HCT116 (cell line): Measurements from ENCODE around the gene SEC14L3.

Experiments used
- CTCF ChIP-seq, 3 experiments: fragments of 200-600 bp in 1 of 3; sonication (generic) in 1 of 3; IDR thresholded peaks in 2 of 3; conservative IDR thresholded peaks in 1 of 3; 2 replicates each; pipeline ENCODE4 v1.5.1; 2012 to 2017; ENCODE audit warnings: low read depth in 2 of 3, low read length in 2 of 3, antibody characterized with exemption in 1 of 3, borderline replicate concordance in 1 of 3, control low read depth in 1 of 3, mild to moderate bottlenecking in 1 of 3, mixed read lengths in 1 of 3, mixed run types in 1 of 3, moderate library complexity in 1 of 3; ENCODE audit not compliant: insufficient read depth in 1 of 3
- ELF1 ChIP-seq: IDR thresholded peaks from 2 replicates; pipeline ENCODE4 v1.6.1; 2012; ENCODE audit warnings: low read depth, borderline replicate concordance
- EZH2 ChIP-seq: fragments of 200-600 bp; sonication (generic); IDR thresholded peaks from 2 replicates; pipeline ENCODE4 v1.6.1; 2017; ENCODE audit warnings: antibody characterized with exemption, mixed run types
- FOSL1 ChIP-seq: IDR thresholded peaks from 2 replicates; pipeline ENCODE4 v1.6.1; 2012; ENCODE audit warnings: low read depth
- JUND ChIP-seq: IDR thresholded peaks from 2 replicates; pipeline ENCODE4 v1.6.1; 2012
- POLR2AphosphoS5 ChIP-seq: IDR thresholded peaks from 2 replicates; pipeline ENCODE4 v1.6.1; 2011; ENCODE audit warnings: mild to moderate bottlenecking, low read depth, low read length, moderate library complexity
- REST ChIP-seq: IDR thresholded peaks from 2 replicates; pipeline ENCODE4 v1.6.1; 2012; ENCODE audit warnings: low read depth
- SIN3A ChIP-seq: IDR thresholded peaks from 2 replicates; pipeline ENCODE4 v1.6.1; 2012; ENCODE audit warnings: low read depth
- SRF ChIP-seq: IDR thresholded peaks from 2 replicates; pipeline ENCODE4 v1.6.1; 2012; ENCODE audit warnings: low read depth
- YY1 ChIP-seq: IDR thresholded peaks from 2 replicates; pipeline ENCODE4 v1.6.1; 2011; ENCODE audit warnings: low read length, low read depth, moderate library complexity, mild to moderate bottlenecking; ENCODE audit not compliant: insufficient replicate concordance; ENCODE audit errors: extremely low read depth

GRCh38 chr22:30519842-30520425, 48.1 kb upstream of the SEC14L3 start:
- no peak for TF ChIP-seq JUND
- no peak for TF ChIP-seq YY1
- no peak for TF ChIP-seq FOSL1
- TF ChIP-seq SRF = no peak
- TF ChIP-seq REST = no peak
- no peak for TF ChIP-seq CTCF (IDR thresholded peaks at IDR 0.05 in 2 of 3, conservative IDR thresholded peaks at IDR 0.05 in 1 of 3; ENCODE audit: borderline replicate concordance in 1 of 3, insufficient read depth in 1 of 3, low read depth in 2 of 3, low read length in 2 of 3)
- TF ChIP-seq POLR2AphosphoS5 = no peak
- no peak for TF ChIP-seq ELF1
- no peak for TF ChIP-seq EZH2
- TF ChIP-seq SIN3A = no peak
